ENCODE measurements around the gene CYTH1. TPM values are rescaled to one million over a fixed set of nuclear protein-coding genes. Genes with fewer than 3 reads are reported as not detected.

Gene CYTH1
- total RNA-seq, 1 experiment from 2014 or later = 20.0 TPM

GRCh38 chr17:78794864-78795640 is 13.0 kb upstream of the CYTH1 start:
- no peak for ATAC-seq
- no peak for TF ChIP-seq ELF4 (CRISPR knock-in tag; IDR thresholded peaks at IDR 0.05; ENCODE audit: low read depth)
- TF ChIP-seq OVOL2 (CRISPR knock-in tag; IDR thresholded peaks at IDR 0.05; ENCODE audit: borderline replicate concordance) = no peak
- TF ChIP-seq STAT6 (CRISPR knock-in tag; conservative IDR thresholded peaks at IDR 0.05; ENCODE audit: low read depth) = no peak
- no peak for TF ChIP-seq IRF2 (CRISPR knock-in tag; IDR thresholded peaks at IDR 0.05; ENCODE audit: borderline replicate concordance, low read depth)
- TF ChIP-seq, protein P1, sequence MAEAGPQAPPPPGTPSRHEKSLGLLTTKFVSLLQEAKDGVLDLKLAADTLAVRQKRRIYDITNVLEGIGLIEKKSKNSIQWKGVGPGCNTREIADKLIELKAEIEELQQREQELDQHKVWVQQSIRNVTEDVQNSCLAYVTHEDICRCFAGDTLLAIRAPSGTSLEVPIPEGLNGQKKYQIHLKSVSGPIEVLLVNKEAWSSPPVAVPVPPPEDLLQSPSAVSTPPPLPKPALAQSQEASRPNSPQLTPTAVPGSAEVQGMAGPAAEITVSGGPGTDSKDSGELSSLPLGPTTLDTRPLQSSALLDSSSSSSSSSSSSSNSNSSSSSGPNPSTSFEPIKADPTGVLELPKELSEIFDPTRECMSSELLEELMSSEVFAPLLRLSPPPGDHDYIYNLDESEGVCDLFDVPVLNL (CRISPR knock-in tag; IDR thresholded peaks at IDR 0.05; ENCODE audit: borderline replicate concordance, low read depth) = no peak
- TF ChIP-seq ZNF425 (CRISPR knock-in tag; conservative IDR thresholded peaks at IDR 0.05) = no peak
- TF ChIP-seq, protein P2, sequence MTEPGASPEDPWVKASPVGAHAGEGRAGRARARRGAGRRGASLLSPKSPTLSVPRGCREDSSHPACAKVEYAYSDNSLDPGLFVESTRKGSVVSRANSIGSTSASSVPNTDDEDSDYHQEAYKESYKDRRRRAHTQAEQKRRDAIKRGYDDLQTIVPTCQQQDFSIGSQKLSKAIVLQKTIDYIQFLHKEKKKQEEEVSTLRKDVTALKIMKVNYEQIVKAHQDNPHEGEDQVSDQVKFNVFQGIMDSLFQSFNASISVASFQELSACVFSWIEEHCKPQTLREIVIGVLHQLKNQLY (CRISPR knock-in tag; IDR thresholded peaks at IDR 0.05) = no peak
- TF ChIP-seq FOXP1 (CRISPR knock-in tag; IDR thresholded peaks at IDR 0.05; ENCODE audit: borderline replicate concordance) = no peak
- TF ChIP-seq FOXJ3 (CRISPR knock-in tag; IDR thresholded peaks at IDR 0.05; ENCODE audit: borderline replicate concordance) = no peak
- TF ChIP-seq, protein P3, sequence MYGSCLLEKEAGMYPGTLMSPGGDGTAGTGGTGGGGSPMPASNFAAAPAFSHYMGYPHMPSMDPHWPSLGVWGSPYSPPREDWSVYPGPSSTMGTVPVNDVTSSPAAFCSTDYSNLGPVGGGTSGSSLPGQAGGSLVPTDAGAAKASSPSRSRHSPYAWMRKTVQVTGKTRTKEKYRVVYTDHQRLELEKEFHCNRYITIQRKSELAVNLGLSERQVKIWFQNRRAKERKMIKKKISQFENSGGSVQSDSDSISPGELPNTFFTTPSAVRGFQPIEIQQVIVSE (CRISPR knock-in tag; IDR thresholded peaks at IDR 0.05; ENCODE audit: borderline replicate concordance) = no peak
- no peak for TF ChIP-seq ZNF232 (CRISPR knock-in tag; IDR thresholded peaks at IDR 0.05)
- no peak for TF ChIP-seq GABPB1 (CRISPR knock-in tag; IDR thresholded peaks at IDR 0.05)
- no peak for TF ChIP-seq GTF2I (CRISPR knock-in tag; conservative IDR thresholded peaks at IDR 0.05)
- H3K9me3 Mint-ChIP-seq = no peaks in the 10 kb centered on the region
- DNase-seq (ENCODE audit: low spot score) = no peak
- H3K4me3 Mint-ChIP-seq = no peak overlapping the region
- POLR2A ChIA-PET = no interaction called here
- CTCF ChIA-PET = no interaction called here
- H3K27me3 Mint-ChIP-seq (ENCODE audit: low read depth) = no peaks in the 10 kb centered on the region
- H3K27ac Mint-ChIP-seq = no peak overlapping the region
- peaks cover 61% of the 10 kb centered on the region for H3K36me3 Mint-ChIP-seq
- peaks cover 4% of the 10 kb centered on the region for H3K4me1 Mint-ChIP-seq

GRCh38 chr17:78794399-78794798 is 12.3 kb upstream of the CYTH1 start:
- TF ChIP-seq ZNF671 (CRISPR knock-in tag; IDR thresholded peaks at IDR 0.05) = no peak
- ChIA-PET POLR2A (no interaction called here), CTCF (no interaction called here)
- H3K4me1 Mint-ChIP-seq = peaks cover 4% of the 10 kb centered on the region
- no peak overlapping the region for H3K4me3 Mint-ChIP-seq
- H3K27me3 Mint-ChIP-seq (ENCODE audit: low read depth) = no peaks in the 10 kb centered on the region
- no peak for DNase-seq (ENCODE audit: low spot score)
- H3K9me3 Mint-ChIP-seq = no peaks in the 10 kb centered on the region
- no peak overlapping the region; the same call in 1 of the 2 replicates for H3K27ac Mint-ChIP-seq
- H3K36me3 Mint-ChIP-seq = peaks cover 60% of the 10 kb centered on the region
- no peak for ATAC-seq

Measured in WTC11 (cell line).